K562 (cell line): Measurements from ENCODE around the gene DCN. TPM values are rescaled to one million over a fixed set of nuclear protein-coding genes. Genes with fewer than 3 reads are reported as not detected.

ENCODE experiments used
- ATAC-seq: fragments of 200-7000 bp; cut with Tn5 transposase; 3 replicates; pipeline ENCODE4 v1.9.1; 2020; ENCODE audit warnings: moderate library complexity
- BruUV-seq: library from RNA; stranded (reverse); fragments of 400-500 nt; replicated peaks from 2 replicates; lab custom pipeline; 2021; lab: Mats Ljungman, UMichigan
- CTCF ChIA-PET: fragments of 300-600 bp; formaldehyde crosslinking; extraction: SDS; loops from one replicate; lab custom pipeline; 2021; ENCODE audit warnings: low intra/inter-chr PET ratio; lab: Yijun Ruan, JAX
- POLR2A ChIA-PET: fragments of 300-600, 350-650 bp; sonication (Branson Sonifier 250); formaldehyde crosslinking; extraction: SDS; loops from one replicate; lab custom pipeline; 2021; ENCODE audit warnings: antibody characterized with exemption, inconsistent platforms; lab: Yijun Ruan, JAX
- DNase-seq, 4 experiments: peaks; one replicate each; pipeline versions ENCODE4 v3.0.0 to v3.0.0-alpha.2; 2011 to 2018; ENCODE audit warnings: low spot score in 3 of 4, mixed read lengths in 3 of 4; ENCODE audit errors: extremely low read depth in 1 of 4
- FAIRE-seq: peaks from 2 replicates; lab custom pipeline; 2011; peaks lifted over from hg19 to GRCh38; lab: Jason Lieb, UNC
- H2AFZ ChIP-seq: 2 replicates; pipeline ENCODE4 v1.6.0; 2011; ENCODE audit warnings: low read depth, low read length, control low read depth, inconsistent platforms
- H3K27ac ChIP-seq: fragments of 200-600 bp; 3 replicates; pipeline ENCODE4 v1.8.0; 2011; ENCODE audit warnings: low read depth, mild to moderate bottlenecking, control low read depth, inconsistent platforms, low read length, moderate library complexity, mixed read lengths; ENCODE audit errors: extremely low read depth
- H3K27me3 ChIP-seq, 2 experiments: fragments of 300-600 bp in 1 of 2; 2 replicates in 1 of 2; 3 replicates in 1 of 2; pipeline versions ENCODE4 v1.6.0 to v1.8.0; 2011; ENCODE audit warnings: inconsistent platforms in 2 of 2, low read length in 2 of 2, mild to moderate bottlenecking in 1 of 2, mixed read lengths in 1 of 2, moderate library complexity in 1 of 2; ENCODE audit not compliant: control insufficient read depth in 2 of 2, insufficient read depth in 2 of 2
- H3K36me3 ChIP-seq: fragments of 300-600 bp; 3 replicates; pipeline ENCODE4 v1.8.0; 2011; ENCODE audit warnings: mild to moderate bottlenecking, low read length, inconsistent platforms; ENCODE audit not compliant: control insufficient read depth, insufficient read depth
- H3K4me1 ChIP-seq, 2 experiments: fragments of 200-600 bp in 1 of 2; replicated peaks in 1 of 2; 2 replicates in 1 of 2; 3 replicates in 1 of 2; pipeline versions ENCODE4 v1.5.1 to v1.8.0; 2011; ENCODE audit warnings: inconsistent platforms in 2 of 2, low read length in 2 of 2, mild to moderate bottlenecking in 1 of 2, mixed read lengths in 1 of 2, moderate library complexity in 1 of 2; ENCODE audit not compliant: control insufficient read depth in 2 of 2, insufficient read depth in 2 of 2
- H3K4me2 ChIP-seq: 2 replicates; pipeline ENCODE4 v1.6.1; 2011; ENCODE audit warnings: low read length, control low read depth, inconsistent platforms, mixed read lengths; ENCODE audit not compliant: insufficient read depth
- H3K4me3 ChIP-seq: fragments of 200-600 bp; sonication (generic), shearing (Covaris generic); 2 replicates; pipeline ENCODE4 v1.5.1; 2016; ENCODE audit warnings: control low read depth, inconsistent platforms
- H3K79me2 ChIP-seq: fragments of 200-600 bp; 3 replicates; pipeline ENCODE4 v1.8.0; 2011; ENCODE audit warnings: low read length, inconsistent platforms; ENCODE audit not compliant: control insufficient read depth, insufficient read depth
- H3K9ac ChIP-seq, 2 experiments: 2 replicates each; pipeline versions ENCODE4 v1.6.0 to v1.6.1; 2011; ENCODE audit warnings: low read depth in 2 of 2, low read length in 2 of 2, control low read depth in 1 of 2, inconsistent platforms in 1 of 2, mild to moderate bottlenecking in 1 of 2, mixed read lengths in 1 of 2; ENCODE audit not compliant: insufficient read depth in 1 of 2
- H3K9me1 ChIP-seq: one replicate; pipeline ENCODE4 v1.6.0; 2011; ENCODE audit warnings: inconsistent platforms, mild to moderate bottlenecking, low read length, moderate library complexity; ENCODE audit not compliant: control insufficient read depth, insufficient read depth
- H3K9me3 ChIP-seq: replicated peaks from 2 replicates; pipeline ENCODE4 v1.5.1; 2011; ENCODE audit warnings: low read depth, low read length, inconsistent platforms; ENCODE audit not compliant: control insufficient read depth, insufficient read depth
- H4K20me1 ChIP-seq: replicated peaks from 2 replicates; pipeline ENCODE4 v1.6.1; 2011; ENCODE audit warnings: low read length, inconsistent platforms, mixed read lengths; ENCODE audit not compliant: control insufficient read depth, insufficient read depth
- BCOR ChIP-seq: fragments of 450-650 bp; IDR thresholded peaks from 2 replicates; pipeline ENCODE4 v1.6.1; 2016
- CHD4 ChIP-seq: fragments of 200-600 bp; sonication (generic); IDR thresholded peaks from 3 replicates; pipeline ENCODE4 v1.6.1; 2012; ENCODE audit warnings: low read depth, mild to moderate bottlenecking, mixed read lengths, low read length, inconsistent platforms; ENCODE audit not compliant: insufficient read depth, insufficient replicate concordance, poor library complexity, severe bottlenecking
- GABPB1 ChIP-seq: sonication (generic); formaldehyde crosslinking; IDR thresholded peaks from 2 replicates; pipeline ENCODE4 v1.8.0; 2022; ENCODE audit warnings: mild to moderate bottlenecking, missing genetic modification reagents
- MECOM ChIP-seq: fragments of 250-450 bp; sonication (Bioruptor Pico); IDR thresholded peaks from 2 replicates; pipeline ENCODE4 v1.8.0; 2022; ENCODE audit warnings: inconsistent platforms
- POLR2G ChIP-seq: fragments of 200-400 bp; formaldehyde crosslinking; IDR thresholded peaks from 2 replicates; pipeline ENCODE4 v1.6.1; 2017; ENCODE audit warnings: low read depth, mild to moderate bottlenecking, antibody characterized with exemption, low read length, moderate library complexity
- RFX5 ChIP-seq: IDR thresholded peaks from 2 replicates; pipeline ENCODE4 v1.6.1; 2011; ENCODE audit warnings: low read depth, mild to moderate bottlenecking, improper control_type of control experiment, low read length
- SREBF2 ChIP-seq: sonication (generic); formaldehyde crosslinking; IDR thresholded peaks from 2 replicates; pipeline ENCODE4 v1.4.0; 2020; ENCODE audit warnings: mild to moderate bottlenecking, missing genetic modification reagents
- STAT5B ChIP-seq: fragments of 250-450 bp; sonication (Bioruptor Pico); IDR thresholded peaks from 2 replicates; pipeline ENCODE4 v1.8.0; 2021; ENCODE audit warnings: mild to moderate bottlenecking, inconsistent platforms
- TCF7 ChIP-seq: sonication (generic); IDR thresholded peaks from 2 replicates; pipeline ENCODE4 v1.6.1; 2016; ENCODE audit warnings: antibody characterized with exemption, borderline replicate concordance
- TCFL5 ChIP-seq: fragments of 250-450 bp; sonication (Bioruptor Pico); conservative IDR thresholded peaks from 2 replicates; pipeline ENCODE4 v1.6.1; 2021; ENCODE audit warnings: mild to moderate bottlenecking, moderate library complexity, matching md5 sums
- YBX1 ChIP-seq: fragments of 450-650 bp; IDR thresholded peaks from 2 replicates; pipeline ENCODE4 v1.7.1; 2016; ENCODE audit warnings: mild to moderate bottlenecking
- ZBED1 ChIP-seq: IDR thresholded peaks from 2 replicates; pipeline ENCODE4 v1.6.1; 2014
- ZBTB5 ChIP-seq: fragments of 450-650 bp; IDR thresholded peaks from 2 replicates; pipeline ENCODE4 v1.6.1; 2017; ENCODE audit warnings: antibody characterized with exemption
- ZFP1 ChIP-seq: fragments of 450-650 bp; formaldehyde crosslinking; IDR thresholded peaks from 2 replicates; pipeline ENCODE4 v1.4.0; 2020; ENCODE audit warnings: mild to moderate bottlenecking, mixed read lengths
- ZNF3 ChIP-seq: fragments of 250-450 bp; sonication (Bioruptor Pico); IDR thresholded peaks from 2 replicates; pipeline ENCODE4 v1.5.0; 2021; ENCODE audit warnings: mild to moderate bottlenecking, moderate library complexity
- ZNF449 ChIP-seq: fragments of 250-450 bp; sonication (Bioruptor Pico); IDR thresholded peaks from 2 replicates; pipeline ENCODE4 v1.8.0; 2022; ENCODE audit warnings: moderate library complexity, mild to moderate bottlenecking, inconsistent platforms
- WGBS: fragments of 100-300 bp; shearing (Covaris generic); methylation state at CpG from one replicate; pipeline ENCODE4 v1.1.6; 2016; ENCODE audit warnings: low coverage, mixed read lengths; ENCODE audit not compliant: insufficient coverage; ENCODE audit errors: missing lambda C conversion rate; 5-methylcytosine and 5-hydroxymethylcytosine counted together
- in situ Hi-C: fragments of 300-500 bp; cut with MboI; formaldehyde crosslinking; loops from 4 replicates; pipeline ENCODE4 v1.15.0; 2018; ENCODE audit warnings: inconsistent platforms, mixed read lengths
- intact Hi-C: fragments of 100-400 bp; cut with micrococcal nuclease; formaldehyde crosslinking; loops from 2 replicates; pipeline ENCODE4 v1.14.2; 2022
- polyA plus RNA-seq, 8 experiments: library from polyadenylated mRNA; depleted of rRNA in 4 of 8; stranded (reverse) in 5 of 8; unstranded in 3 of 8; fragments of >200 nt; fragmentation: Nextera tagmentation in 2 of 8; fragmentation: Illumina TruSeq in 1 of 8; extraction: Ambion mirVana in 2 of 8; extraction: Trizol in 1 of 8; gene quantifications; 2 replicates each; pipeline versions ENCODE4 v1.2.1 to v1.2.3, GENCODE V29; 2011 to 2014; ENCODE audit warnings: inconsistent platforms in 1 of 8, missing spikeins in 1 of 8
- total RNA-seq, 7 experiments: library from RNA; depleted of rRNA in 6 of 7; stranded (reverse); fragments of >200 nt in 6 of 7; fragmentation: Illumina TruSeq in 2 of 7; extraction: Trizol in 2 of 7; gene quantifications; 2 replicates each; pipeline versions ENCODE4 v1.2.1 to v1.2.3, GENCODE V29; 2011 to 2021; ENCODE audit warnings: low replicate concordance in 1 of 7

Gene DCN
- total and polyA plus RNA-seq, 9 of the 15 experiments (the other 6 are each of a cell fraction or from before 2014, with no cell fraction given) = 0.08 to 2.4 (median 0.31) TPM; not detected in 1

- intact Hi-C loops (no loop called here), in situ Hi-C loops (no loop called here)
- H4K20me1 ChIP-seq = no peaks in the 10 kb centered on the region
- H3K4me3 ChIP-seq = no peak overlapping the region
- H3K4me2 ChIP-seq = no peak overlapping the region
- no peak overlapping the region for H2AFZ ChIP-seq
- 1% methylated on average over 4 of the region's 4 CpGs for WGBS
- ATAC-seq (no peak), DNase-seq (no peak), FAIRE-seq (no peak)
- no peak overlapping the region for H3K27ac ChIP-seq
- ChIA-PET CTCF (no interaction called here), POLR2A (no interaction called here)
- no peaks in the 10 kb centered on the region for H3K4me1 ChIP-seq
- H3K9me1 ChIP-seq = no peaks in the 10 kb centered on the region
- H3K79me2 ChIP-seq = no peaks in the 10 kb centered on the region
- no peaks in the 10 kb centered on the region for H3K36me3 ChIP-seq
- no peak overlapping the region for H3K9ac ChIP-seq
- TF ChIP-seq RFX5 (no peak), POLR2G (no peak), ZNF3 (CRISPR knock-in tag) (no peak), STAT5B (CRISPR knock-in tag) (no peak), ZBTB5 (no peak), CHD4 (no peak), MECOM (CRISPR knock-in tag) (no peak), ZFP1 (CRISPR knock-in tag) (no peak), ZBED1 (no peak), GABPB1 (CRISPR knock-in tag) (no peak), TCF7 (no peak), ZNF449 (no peak), SREBF2 (CRISPR knock-in tag) (no peak), BCOR (no peak), TCFL5 (CRISPR knock-in tag) (no peak), YBX1 (no peak)
- no TSS peak for BruUV-seq
- no peaks in the 10 kb centered on the region for H3K9me3 ChIP-seq
- H3K27me3 ChIP-seq = no peaks in the 10 kb centered on the region
Measured at GRCh38 chr12:91093341-91093740, 89.3 kb downstream of the DCN start.
